BJ (cell line): ENCODE measurements around the gene UBA6. TPM values are rescaled to one million over a fixed set of nuclear protein-coding genes. Genes with fewer than 3 reads are reported as not detected.

ENCODE experiments used
- CTCF ChIA-PET: fragments of 350-600 bp; formaldehyde crosslinking; extraction: SDS; loops from one replicate; lab custom pipeline; 2021; ENCODE audit warnings: antibody characterized with exemption, inconsistent platforms; lab: Yijun Ruan, JAX
- POLR2A ChIA-PET: fragments of 300-600 bp; sonication (Branson Sonifier 250); formaldehyde crosslinking; extraction: SDS; loops from one replicate; lab custom pipeline; 2021; ENCODE audit warnings: antibody characterized with exemption; lab: Charles Lee
- DNase-seq: peaks from one replicate; pipeline ENCODE4 v3.0.0-alpha.2; 2011; ENCODE audit warnings: low read depth
- H3K27me3 ChIP-seq: 2 replicates; pipeline ENCODE4 v1.6.0; 2011; ENCODE audit warnings: low read length; ENCODE audit not compliant: control insufficient read depth, insufficient read depth
- H3K36me3 ChIP-seq: 2 replicates; pipeline ENCODE4 v1.5.1; 2011; ENCODE audit warnings: low read length; ENCODE audit not compliant: control insufficient read depth, insufficient read depth
- H3K4me3 ChIP-seq: 2 replicates; pipeline ENCODE4 v1.5.1; 2011; ENCODE audit warnings: low read depth, mild to moderate bottlenecking, control low read depth, low read length
- polyA plus RNA-seq: library from polyadenylated mRNA; depleted of rRNA; stranded (reverse); fragments of >200 nt; gene quantifications from 2 replicates; pipeline ENCODE4 v1.2.3, GENCODE V29; 2011
- TF ChIP-seq, protein P1 (sequence below): IDR thresholded peaks from 2 replicates; pipeline ENCODE4 v1.5.1; 2011; ENCODE audit warnings: low read depth, mild to moderate bottlenecking, control low read depth, inconsistent platforms, low read length, moderate library complexity; ENCODE audit not compliant: insufficient read depth

The UBA6 gene
- polyA plus RNA-seq, 1 experiment, result 34.9 TPM

GRCh38 chr4:67727124-67727850 lies 26.3 kb upstream of the UBA6 start:
- Histone ChIP-seq H3K36me3 (no peaks in the 10 kb centered on the region), H3K27me3 (no peaks in the 10 kb centered on the region), H3K4me3 (no peak overlapping the region)
- ChIA-PET CTCF (interaction anchor here (0.6 to 2.7 kb wide), 3 partner anchors 19 to 26 kb away, joined by 3 to 11 read pairs (median 4); partner anchors contain the start of gene UBA6), POLR2A (no interaction called here)
- TF ChIP-seq, protein P1, sequence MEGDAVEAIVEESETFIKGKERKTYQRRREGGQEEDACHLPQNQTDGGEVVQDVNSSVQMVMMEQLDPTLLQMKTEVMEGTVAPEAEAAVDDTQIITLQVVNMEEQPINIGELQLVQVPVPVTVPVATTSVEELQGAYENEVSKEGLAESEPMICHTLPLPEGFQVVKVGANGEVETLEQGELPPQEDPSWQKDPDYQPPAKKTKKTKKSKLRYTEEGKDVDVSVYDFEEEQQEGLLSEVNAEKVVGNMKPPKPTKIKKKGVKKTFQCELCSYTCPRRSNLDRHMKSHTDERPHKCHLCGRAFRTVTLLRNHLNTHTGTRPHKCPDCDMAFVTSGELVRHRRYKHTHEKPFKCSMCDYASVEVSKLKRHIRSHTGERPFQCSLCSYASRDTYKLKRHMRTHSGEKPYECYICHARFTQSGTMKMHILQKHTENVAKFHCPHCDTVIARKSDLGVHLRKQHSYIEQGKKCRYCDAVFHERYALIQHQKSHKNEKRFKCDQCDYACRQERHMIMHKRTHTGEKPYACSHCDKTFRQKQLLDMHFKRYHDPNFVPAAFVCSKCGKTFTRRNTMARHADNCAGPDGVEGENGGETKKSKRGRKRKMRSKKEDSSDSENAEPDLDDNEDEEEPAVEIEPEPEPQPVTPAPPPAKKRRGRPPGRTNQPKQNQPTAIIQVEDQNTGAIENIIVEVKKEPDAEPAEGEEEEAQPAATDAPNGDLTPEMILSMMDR, result no peak
- DNase-seq, result no peak

- Histone ChIP-seq H3K4me3 (no peak overlapping the region), H3K36me3 (no peaks in the 10 kb centered on the region), H3K27me3 (no peaks in the 10 kb centered on the region)
- POLR2A ChIA-PET, result no interaction called here
- TF ChIP-seq, protein P1, result no peak
- CTCF ChIA-PET, result interaction anchor here (1.1 to 2.7 kb wide), 4 partner anchors 8 to 33 kb away, joined by 3 to 11 read pairs (median 4); no protein-coding TSS in a partner anchor
- no peak for DNase-seq
Observed at GRCh38 chr4:67725981-67726380, 25.0 kb upstream of the UBA6 start.

GRCh38 chr4:67725132-67725531 lies 24.2 kb upstream of the UBA6 start:
- ChIA-PET POLR2A (no interaction called here), CTCF (interaction anchor here (1.1 to 1.6 kb wide), 3 partner anchors 9 to 32 kb away, joined by 3 to 5 read pairs (median 4); no protein-coding TSS in a partner anchor)
- TF ChIP-seq, protein P1, result no peak
- Histone ChIP-seq H3K27me3 (no peaks in the 10 kb centered on the region), H3K36me3 (no peaks in the 10 kb centered on the region), H3K4me3 (no peak overlapping the region)
- DNase-seq, result no peak

- no peak for DNase-seq
- no peaks in the 10 kb centered on the region for H3K36me3 ChIP-seq
- no peak overlapping the region for H3K4me3 ChIP-seq
- H3K27me3 ChIP-seq, result no peaks in the 10 kb centered on the region
- TF ChIP-seq, protein P1, result no peak
- POLR2A ChIA-PET, result no interaction called here
- CTCF ChIA-PET, result interaction anchor here (0.7 to 1.4 kb wide), 2 partner anchors 9 to 23 kb away, joined by 3 to 4 read pairs; no protein-coding TSS in a partner anchor
Observed at GRCh38 chr4:67723949-67724348, 23.0 kb upstream of the UBA6 start.

- Histone ChIP-seq H3K27me3 (no peaks in the 10 kb centered on the region), H3K36me3 (no peaks in the 10 kb centered on the region), H3K4me3 (no peak overlapping the region)
- DNase-seq, result no peak
- ChIA-PET CTCF (interaction anchor here (0.7 to 1.4 kb wide), 2 partner anchors 8 to 23 kb away, joined by 3 to 4 read pairs; no protein-coding TSS in a partner anchor), POLR2A (no interaction called here)
- TF ChIP-seq, protein P1, result no peak
Observed at GRCh38 chr4:67723341-67723740, 22.4 kb upstream of the UBA6 start.
